Endothelial cell of umbilical vein (primary cell): ENCODE measurements around the gene MAGI1.

ENCODE experiments used
- CTCF ChIP-seq, 2 donors: IDR thresholded peaks; 1 replicate in 1 of 2; 2 replicates in 1 of 2; pipeline ENCODE4 v1.5.1; 2011; ENCODE audit warnings: low read length in 2 of 2, mild to moderate bottlenecking in 2 of 2, moderate library complexity in 2 of 2, control low read depth in 1 of 2, inconsistent platforms in 1 of 2, low read depth in 1 of 2; ENCODE audit not compliant: insufficient read depth in 1 of 2; ENCODE audit errors: extremely low read depth in 1 of 2
- EZH2 ChIP-seq: IDR thresholded peaks from 2 replicates; pipeline ENCODE4 v1.6.1; 2012; ENCODE audit warnings: borderline replicate concordance, low read depth, mild to moderate bottlenecking, moderate library complexity, low read length, inconsistent platforms; ENCODE audit not compliant: severe bottlenecking
- FOS ChIP-seq: IDR thresholded peaks from 2 replicates; pipeline ENCODE4 v1.6.1; 2011; ENCODE audit warnings: mild to moderate bottlenecking, low read length, moderate library complexity, borderline replicate concordance; ENCODE audit not compliant: insufficient read depth
- GATA2 ChIP-seq: IDR thresholded peaks from 2 replicates; pipeline ENCODE4 v1.7.0; 2011; ENCODE audit warnings: low read depth, mild to moderate bottlenecking, moderate library complexity, mixed read lengths, low read length; ENCODE audit not compliant: insufficient read length, insufficient read depth
- JUN ChIP-seq: IDR thresholded peaks from 2 replicates; pipeline ENCODE4 v1.6.1; 2011; ENCODE audit warnings: borderline replicate concordance, low read depth; ENCODE audit not compliant: insufficient read length, insufficient read depth
- MYC ChIP-seq: IDR thresholded peaks from one replicate; pipeline ENCODE4 v1.6.1; 2011; ENCODE audit warnings: mild to moderate bottlenecking, low read depth, low read length
- POLR2A ChIP-seq: IDR thresholded peaks from 2 replicates; pipeline ENCODE4 v1.6.1; 2012; ENCODE audit warnings: low read depth, mild to moderate bottlenecking, control low read depth, low read length
- POLR2AphosphoS5 ChIP-seq: IDR thresholded peaks from 2 replicates; pipeline ENCODE4 v1.6.1; 2012; ENCODE audit warnings: low read depth, mild to moderate bottlenecking, control low read depth, low read length, moderate library complexity; ENCODE audit not compliant: insufficient read depth
- TF ChIP-seq, protein P1 (sequence below): IDR thresholded peaks from 2 replicates; pipeline ENCODE4 v1.6.1; 2011; ENCODE audit not compliant: insufficient read depth, insufficient read length

DNA sequence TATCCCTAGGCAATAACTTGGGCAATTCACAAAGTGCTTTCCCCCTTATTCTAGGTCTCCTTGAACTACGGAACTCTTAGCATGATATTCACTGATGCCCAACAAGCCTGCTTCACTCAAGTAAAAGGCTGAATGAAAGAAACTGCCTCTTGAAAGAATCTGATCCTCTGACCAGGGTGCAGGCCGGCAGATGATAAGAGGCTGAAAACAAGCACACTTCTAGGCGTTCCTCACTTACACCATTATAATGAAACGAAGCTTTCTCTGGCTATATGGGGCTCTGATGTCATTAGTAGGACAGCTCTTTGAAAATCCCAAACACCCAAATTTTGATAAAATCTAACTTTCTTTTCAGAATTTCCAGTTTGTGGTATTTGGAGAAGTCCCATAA lies 28.4 kb downstream of the MAGI1 start:
- TF ChIP-seq CTCF (IDR thresholded peaks at IDR 0.05; ENCODE audit: extremely low read depth in 1 of 2, insufficient read depth in 1 of 2, low read depth in 1 of 2, low read length in 2 of 2) (no peak), EZH2 (no peak), POLR2AphosphoS5 (no peak), JUN (no peak), GATA2 (no peak), POLR2A (no peak), FOS (no peak), MYC (no peak)
- TF ChIP-seq, protein P1, sequence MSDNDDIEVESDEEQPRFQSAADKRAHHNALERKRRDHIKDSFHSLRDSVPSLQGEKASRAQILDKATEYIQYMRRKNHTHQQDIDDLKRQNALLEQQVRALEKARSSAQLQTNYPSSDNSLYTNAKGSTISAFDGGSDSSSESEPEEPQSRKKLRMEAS: no peak
